Neural crest cell (in vitro differentiated cells): ENCODE results near the gene TBC1D22B. TPM values are rescaled to one million over a fixed set of nuclear protein-coding genes. Genes with fewer than 3 reads are reported as not detected.

Experiments used
- DNase-seq: peaks from one replicate; pipeline ENCODE4 v3.0.0; 2021; ENCODE audit warnings: low read depth, mixed read lengths, low spot score
- H3K27ac Mint-ChIP-seq: one replicate; pipeline ENCODE4 v1.8.0; 2021; ENCODE audit warnings: mild to moderate bottlenecking, mixed read lengths; ENCODE audit not compliant: unreplicated experiment
- H3K27me3 Mint-ChIP-seq: 2 replicates; pipeline ENCODE4 v1.8.0; 2021; ENCODE audit warnings: low read depth, mild to moderate bottlenecking, mixed read lengths
- H3K36me3 Mint-ChIP-seq: 2 replicates; pipeline ENCODE4 v1.8.0; 2021; ENCODE audit warnings: low read depth, mild to moderate bottlenecking, mixed read lengths
- H3K4me1 Mint-ChIP-seq: 2 replicates; pipeline ENCODE4 v1.8.0; 2021; ENCODE audit warnings: mixed read lengths
- H3K4me3 Mint-ChIP-seq: one replicate; pipeline ENCODE4 v1.8.0; 2021; ENCODE audit warnings: mild to moderate bottlenecking, mixed read lengths
- H3K9me3 Mint-ChIP-seq: 2 replicates; pipeline ENCODE4 v1.8.0; 2021; ENCODE audit warnings: mixed read lengths
- long read RNA-seq: library from polyadenylated mRNA; unstranded; transcript quantifications from one replicate; pipeline ENCODE4 v2.0.0, GENCODE V29; 2020
- total RNA-seq: library from RNA; stranded (reverse); gene quantifications from 2 replicates; pipeline ENCODE4 v1.2.1, GENCODE V29; 2021
- TF ChIP-seq, protein P1 (sequence below): fragments of 200-600 bp; sonication (generic); conservative IDR thresholded peaks from 2 replicates; pipeline ENCODE4 v1.5.0; 2021; ENCODE audit warnings: antibody characterized with exemption, mild to moderate bottlenecking

TBC1D22B gene, protein sequence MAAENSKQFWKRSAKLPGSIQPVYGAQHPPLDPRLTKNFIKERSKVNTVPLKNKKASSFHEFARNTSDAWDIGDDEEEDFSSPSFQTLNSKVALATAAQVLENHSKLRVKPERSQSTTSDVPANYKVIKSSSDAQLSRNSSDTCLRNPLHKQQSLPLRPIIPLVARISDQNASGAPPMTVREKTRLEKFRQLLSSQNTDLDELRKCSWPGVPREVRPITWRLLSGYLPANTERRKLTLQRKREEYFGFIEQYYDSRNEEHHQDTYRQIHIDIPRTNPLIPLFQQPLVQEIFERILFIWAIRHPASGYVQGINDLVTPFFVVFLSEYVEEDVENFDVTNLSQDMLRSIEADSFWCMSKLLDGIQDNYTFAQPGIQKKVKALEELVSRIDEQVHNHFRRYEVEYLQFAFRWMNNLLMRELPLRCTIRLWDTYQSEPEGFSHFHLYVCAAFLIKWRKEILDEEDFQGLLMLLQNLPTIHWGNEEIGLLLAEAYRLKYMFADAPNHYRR
- total RNA-seq, result 11.1 and 11.4 TPM in 2 replicates
- long read RNA-seq, partial matches to known transcripts, result 0 of 5 reads
- long read RNA-seq, other reads (novel, unspliced or antisense), result 2 of 5 reads

- H3K27me3 Mint-ChIP-seq, result peaks cover 24% of the 10 kb centered on the region
- DNase-seq, result peak; percentile 87
- H3K9me3 Mint-ChIP-seq, result no peaks in the 10 kb centered on the region
- peak within 1 kb of the TSS; percentile 95 for H3K4me3 Mint-ChIP-seq
- peak within 1 kb of the TSS; percentile 92 for H3K27ac Mint-ChIP-seq
- peaks cover 20% of the 10 kb centered on the region for H3K4me1 Mint-ChIP-seq
- TF ChIP-seq, protein P1, sequence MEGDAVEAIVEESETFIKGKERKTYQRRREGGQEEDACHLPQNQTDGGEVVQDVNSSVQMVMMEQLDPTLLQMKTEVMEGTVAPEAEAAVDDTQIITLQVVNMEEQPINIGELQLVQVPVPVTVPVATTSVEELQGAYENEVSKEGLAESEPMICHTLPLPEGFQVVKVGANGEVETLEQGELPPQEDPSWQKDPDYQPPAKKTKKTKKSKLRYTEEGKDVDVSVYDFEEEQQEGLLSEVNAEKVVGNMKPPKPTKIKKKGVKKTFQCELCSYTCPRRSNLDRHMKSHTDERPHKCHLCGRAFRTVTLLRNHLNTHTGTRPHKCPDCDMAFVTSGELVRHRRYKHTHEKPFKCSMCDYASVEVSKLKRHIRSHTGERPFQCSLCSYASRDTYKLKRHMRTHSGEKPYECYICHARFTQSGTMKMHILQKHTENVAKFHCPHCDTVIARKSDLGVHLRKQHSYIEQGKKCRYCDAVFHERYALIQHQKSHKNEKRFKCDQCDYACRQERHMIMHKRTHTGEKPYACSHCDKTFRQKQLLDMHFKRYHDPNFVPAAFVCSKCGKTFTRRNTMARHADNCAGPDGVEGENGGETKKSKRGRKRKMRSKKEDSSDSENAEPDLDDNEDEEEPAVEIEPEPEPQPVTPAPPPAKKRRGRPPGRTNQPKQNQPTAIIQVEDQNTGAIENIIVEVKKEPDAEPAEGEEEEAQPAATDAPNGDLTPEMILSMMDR, result no peak
- no peaks in the 10 kb centered on the region for H3K36me3 Mint-ChIP-seq
These were observed at the start of gene TBC1D22B, which contains the start of gene TMEM217 for GRCh38 chr6:37257634-37258404. Gene TBC1D22B (plus strand): TSS chr6:37257772. CDS start chr6:37257918, 146 bp downstream. Gene TMEM217 (minus strand): TSS chr6:37258144. CDS start chr6:37219030, 39,114 bp downstream.

GRCh38 chr6:37207903-37208456 lies 49.6 kb upstream of the TBC1D22B start:
- peak overlapping the region; percentile 44 for H3K27ac Mint-ChIP-seq
- H3K9me3 Mint-ChIP-seq, result no peaks in the 10 kb centered on the region
- DNase-seq, result peak; percentile 65
- H3K4me3 Mint-ChIP-seq, result no peak overlapping the region
- TF ChIP-seq, protein P1, result peak; percentile 72
- H3K27me3 Mint-ChIP-seq, result peaks cover 2% of the 10 kb centered on the region
- H3K4me1 Mint-ChIP-seq, result no peaks in the 10 kb centered on the region
- H3K36me3 Mint-ChIP-seq, result no peaks in the 10 kb centered on the region

GRCh38 chr6:37208793-37209192 lies 48.8 kb upstream of the TBC1D22B start:
- TF ChIP-seq, protein P1, result no peak
- H3K27me3 Mint-ChIP-seq, result peaks cover 2% of the 10 kb centered on the region
- no peaks in the 10 kb centered on the region for H3K9me3 Mint-ChIP-seq
- no peak for DNase-seq
- H3K36me3 Mint-ChIP-seq, result no peaks in the 10 kb centered on the region
- no peak overlapping the region for H3K27ac Mint-ChIP-seq
- no peaks in the 10 kb centered on the region for H3K4me1 Mint-ChIP-seq
- H3K4me3 Mint-ChIP-seq, result no peak overlapping the region

- TF ChIP-seq, protein P1, result no peak
- Mint-ChIP-seq H3K27ac (no peak overlapping the region), H3K9me3 (no peaks in the 10 kb centered on the region), H3K4me1 (no peaks in the 10 kb centered on the region), H3K36me3 (no peaks in the 10 kb centered on the region), H3K4me3 (no peak overlapping the region), H3K27me3 (peaks cover 2% of the 10 kb centered on the region)
- no peak for DNase-seq
These were observed 47.9 kb upstream of the TBC1D22B start for GRCh38 chr6:37209461-37210205.
